ENCODE results near the gene C1QTNF3.

- TF ChIP-seq EZH2 (IDR thresholded peaks at IDR 0.05; ENCODE audit: borderline replicate concordance, low read length) (no peak), CTCF (conservative IDR thresholded peaks at IDR 0.05 in 1 of 2, IDR thresholded peaks at IDR 0.05 in 1 of 2; ENCODE audit: extremely low read depth in 1 of 2, insufficient read depth in 1 of 2, low read depth in 1 of 2, low read length in 2 of 2) (no peak)
Measured at GRCh38 chr5:34057569-34057968, 14.6 kb upstream of the C1QTNF3 start.
